NT2/D1 (cell line): ENCODE results near the gene MAP3K8.
"Not testable (repeated sequence)": the region's sequence is repeated elsewhere in the genome, so short reads cannot be mapped to it uniquely, and the experiment has no call there.

Experiments
- DNase-seq: peaks from one replicate; pipeline ENCODE4 v3.0.0-alpha.2; 2011; ENCODE audit warnings: low read depth, low spot score
- H3K27me3 ChIP-seq: 2 replicates; pipeline ENCODE4 v1.6.0; 2011; ENCODE audit warnings: mild to moderate bottlenecking; ENCODE audit not compliant: insufficient read length, insufficient read depth
- H3K36me3 ChIP-seq: 2 replicates; pipeline ENCODE4 v1.6.1; 2011; ENCODE audit warnings: mild to moderate bottlenecking, low read length, mixed read lengths; ENCODE audit not compliant: insufficient read depth, insufficient read length
- H3K4me1 ChIP-seq: 2 replicates; pipeline ENCODE4 v1.5.1; 2011; ENCODE audit not compliant: insufficient read depth, insufficient read length
- H3K4me3 ChIP-seq: 2 replicates; pipeline ENCODE4 v1.5.1; 2011; ENCODE audit warnings: low read depth; ENCODE audit not compliant: insufficient read length
- H3K9ac ChIP-seq: 2 replicates; pipeline ENCODE4 v1.6.0; 2011; ENCODE audit warnings: low read depth; ENCODE audit not compliant: insufficient read length
- H3K9me3 ChIP-seq: 2 replicates; pipeline ENCODE4 v1.5.1; 2011; ENCODE audit warnings: mild to moderate bottlenecking, low read length; ENCODE audit not compliant: insufficient read depth
- SUZ12 ChIP-seq: IDR thresholded peaks from 2 replicates; pipeline ENCODE4 v1.6.1; 2011; ENCODE audit not compliant: insufficient read length, insufficient read depth; ENCODE audit errors: extremely low read depth
- YY1 ChIP-seq: IDR thresholded peaks from 2 replicates; pipeline ENCODE4 v1.6.1; 2011; ENCODE audit not compliant: insufficient read length, insufficient read depth
- ZNF274 ChIP-seq: IDR thresholded peaks from 2 replicates; pipeline ENCODE4 v1.6.1; 2011; ENCODE audit warnings: mild to moderate bottlenecking, low read depth, low read length

The MAP3K8 gene

DNA sequence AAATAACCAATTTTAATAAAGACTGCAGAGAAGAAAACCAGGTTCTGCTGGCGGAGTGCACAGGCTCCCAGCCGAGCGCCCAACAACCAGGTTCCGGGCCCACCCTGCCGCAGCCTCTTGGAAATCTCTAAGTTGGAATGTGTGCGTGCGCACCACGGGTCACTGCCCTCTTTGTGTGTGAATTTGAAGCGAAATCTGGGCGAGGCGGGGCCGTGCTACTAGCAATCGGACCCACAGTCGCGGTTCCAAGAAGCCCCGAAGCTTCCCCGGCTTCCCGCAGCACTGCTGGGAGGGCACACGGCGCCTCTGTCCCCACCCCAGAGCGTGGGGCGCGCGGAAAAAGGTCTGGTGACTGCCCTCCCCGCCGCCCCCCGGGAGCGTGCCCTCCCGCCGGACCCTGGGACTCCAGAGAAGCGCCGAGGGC lies 666 bp upstream of the MAP3K8 start:
- DNase-seq, result no peak
- TF ChIP-seq ZNF274, result no peak
- no peak for TF ChIP-seq YY1
- no peak for TF ChIP-seq SUZ12
- peaks cover 4% of the 10 kb centered on the region for H3K4me1 ChIP-seq
- H3K36me3 ChIP-seq, result peaks cover 10% of the 10 kb centered on the region
- no peaks in the 10 kb centered on the region for H3K27me3 ChIP-seq
- no peaks in the 10 kb centered on the region for H3K9me3 ChIP-seq
- H3K4me3 ChIP-seq, result peak overlapping the region; percentile 52
- peak overlapping the region; percentile 79 for H3K9ac ChIP-seq

DNA sequence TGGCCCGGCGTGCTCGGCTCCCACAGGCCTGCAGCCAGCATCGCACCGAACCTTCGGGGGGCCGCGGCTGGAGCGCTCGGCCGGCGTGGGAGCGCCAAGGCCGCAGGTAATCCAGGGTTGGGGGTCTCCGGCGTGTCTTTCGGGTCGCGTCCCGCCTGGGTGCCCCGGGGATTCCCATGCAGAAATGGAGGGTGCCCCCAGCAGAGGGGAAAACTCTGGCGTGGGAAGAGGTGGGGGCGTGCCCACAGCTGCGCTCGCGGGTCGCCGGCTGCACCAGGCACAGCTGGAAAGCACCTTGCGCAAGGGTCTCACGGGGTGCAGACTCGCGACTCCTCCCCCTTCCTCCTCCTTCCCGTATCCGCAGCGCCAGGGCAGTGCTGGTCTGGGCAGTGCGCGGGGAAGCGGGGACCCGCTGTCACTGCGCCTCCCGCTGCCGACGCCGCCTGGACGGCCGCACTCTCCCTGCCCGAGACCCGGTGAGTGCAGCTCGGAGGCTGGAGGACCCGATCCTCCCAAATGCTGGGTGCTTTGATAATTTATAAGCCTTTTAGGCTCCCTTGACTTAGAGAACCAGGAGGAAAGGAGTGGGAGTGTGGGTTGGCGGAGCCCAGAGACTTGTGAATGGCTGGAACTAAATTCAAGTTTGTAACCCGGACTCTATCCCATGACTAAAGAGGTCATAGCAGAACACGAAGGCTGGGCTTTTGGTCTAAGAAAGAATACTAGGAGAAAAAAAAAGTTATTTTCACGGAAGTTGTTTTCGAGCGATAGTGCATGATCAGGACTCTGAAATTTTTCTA lies 489 bp downstream of the MAP3K8 start:
- Histone ChIP-seq H3K27me3 (no peaks in the 10 kb centered on the region), H3K4me3 (peak overlapping the region; percentile 65), H3K4me1 (peaks cover 6% of the 10 kb centered on the region), H3K9me3 (no peaks in the 10 kb centered on the region), H3K36me3 (peaks cover 19% of the 10 kb centered on the region), H3K9ac (peak overlapping the region; percentile 84)
- DNase-seq, result peak; percentile 27
- no peak for TF ChIP-seq ZNF274
- no peak for TF ChIP-seq SUZ12
- TF ChIP-seq YY1, result no peak

- Histone ChIP-seq H3K9me3 (no peaks in the 10 kb centered on the region), H3K9ac (peak overlapping the region; percentile 84), H3K4me1 (peaks cover 6% of the 10 kb centered on the region), H3K27me3 (no peaks in the 10 kb centered on the region), H3K4me3 (peak overlapping the region; percentile 65), H3K36me3 (peaks cover 23% of the 10 kb centered on the region)
- no peak for DNase-seq
- TF ChIP-seq YY1 (no peak), SUZ12 (no peak), ZNF274 (no peak)
Measured at GRCh38 chr10:30435073-30435422, 1.1 kb downstream of the MAP3K8 start.

GRCh38 chr10:30435499-30436167 lies 1.6 kb downstream of the MAP3K8 start:
- H3K4me1 ChIP-seq, result not testable (repeated sequence)
- peak overlapping the region; percentile 84 for H3K9ac ChIP-seq

GRCh38 chr10:30436191-30436611 lies 2.2 kb downstream of the MAP3K8 start:
- Histone ChIP-seq H3K27me3 (no peaks in the 10 kb centered on the region), H3K4me1 (peaks cover 6% of the 10 kb centered on the region), H3K36me3 (peaks cover 28% of the 10 kb centered on the region), H3K4me3 (peak overlapping the region; percentile 15), H3K9ac (peak overlapping the region; percentile 42), H3K9me3 (no peaks in the 10 kb centered on the region)
- peak; percentile 40 for DNase-seq
- TF ChIP-seq ZNF274 (no peak), SUZ12 (no peak), YY1 (no peak)

More at GRCh38 chr10:30435499-30436167, 1.6 kb downstream of the MAP3K8 start:
- H3K27me3 ChIP-seq, DNase-seq, H3K9me3 ChIP-seq: not testable (repeated sequence)
- H3K36me3 ChIP-seq, result peaks cover 28% of the 10 kb centered on the region
- H3K4me3 ChIP-seq, result peak overlapping the region; percentile 65

- H3K36me3 ChIP-seq, result peaks cover 32% of the 10 kb centered on the region
- DNase-seq, result no peak
- no peak overlapping the region for H3K9ac ChIP-seq
- H3K4me1 ChIP-seq, result peaks cover 4% of the 10 kb centered on the region
- H3K27me3 ChIP-seq, result no peaks in the 10 kb centered on the region
- H3K4me3 ChIP-seq, result no peak overlapping the region
- no peak for TF ChIP-seq YY1
- TF ChIP-seq SUZ12, result no peak
- TF ChIP-seq ZNF274, result no peak
- no peaks in the 10 kb centered on the region for H3K9me3 ChIP-seq
Measured at GRCh38 chr10:30436671-30437030, 2.7 kb downstream of the MAP3K8 start.

- no peak for DNase-seq
- H3K27me3 ChIP-seq, result no peaks in the 10 kb centered on the region
- TF ChIP-seq ZNF274 (no peak), YY1 (no peak), SUZ12 (no peak)
- H3K9me3 ChIP-seq, result no peaks in the 10 kb centered on the region
- peaks cover 4% of the 10 kb centered on the region for H3K4me1 ChIP-seq
- no peak overlapping the region for H3K4me3 ChIP-seq
- peaks cover 37% of the 10 kb centered on the region for H3K36me3 ChIP-seq
- H3K9ac ChIP-seq, result no peak overlapping the region
Measured at GRCh38 chr10:30437031-30437841, 3.3 kb downstream of the MAP3K8 start.
